SKM-1 (cell line): ENCODE data around the gene ACP2.

ENCODE experiments used
- DNase-seq: peaks from one replicate; lab custom pipeline; 2025; ENCODE audit not compliant: unreplicated experiment; lab: John Stamatoyannopoulos, UW

The ACP2 gene

DNA sequence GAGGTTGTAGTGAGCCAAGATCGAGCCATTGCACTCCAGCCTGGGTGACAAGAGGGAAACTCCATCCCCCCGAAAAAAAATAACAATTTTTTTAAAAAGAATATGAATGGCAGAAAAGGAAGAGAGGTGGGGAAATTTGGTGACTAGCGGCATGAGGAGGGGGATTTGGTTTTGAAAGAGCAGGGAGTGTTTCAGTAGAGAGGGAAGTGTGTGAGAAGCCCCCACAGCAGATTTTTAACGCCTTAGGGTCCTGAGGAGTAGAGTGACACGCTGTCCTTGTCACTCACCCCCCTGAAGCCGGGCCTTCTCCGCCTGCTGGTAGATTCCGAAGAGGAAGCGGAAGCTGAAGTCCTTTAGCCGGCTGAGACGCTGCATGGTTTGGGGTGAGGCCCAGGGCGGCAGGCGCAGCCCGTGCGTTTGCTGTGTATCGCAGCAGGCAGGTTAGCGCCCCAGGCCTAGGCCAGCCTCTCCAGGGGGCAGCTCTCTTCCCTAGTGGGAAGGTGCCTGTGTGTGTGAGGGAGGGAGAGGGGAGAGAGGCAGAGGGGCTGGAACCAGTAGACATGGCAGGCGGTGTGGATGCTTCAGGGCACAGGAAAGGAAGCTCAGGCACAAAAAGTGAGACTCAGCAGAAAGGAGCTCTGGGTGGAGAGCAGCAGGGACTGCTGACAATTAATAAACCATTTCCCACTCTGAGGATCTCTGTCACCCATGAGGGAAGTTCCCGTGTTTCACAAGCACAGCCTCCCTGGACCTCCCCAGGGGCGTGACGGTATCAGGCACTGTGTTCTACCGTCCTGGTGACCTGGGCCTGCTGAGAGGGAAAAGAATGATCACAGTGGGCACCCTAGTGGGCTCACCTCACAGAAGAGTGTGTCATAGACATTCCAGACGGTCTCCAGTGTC lies 3.9 kb downstream of the ACP2 start:
- no peak for DNase-seq

DNA sequence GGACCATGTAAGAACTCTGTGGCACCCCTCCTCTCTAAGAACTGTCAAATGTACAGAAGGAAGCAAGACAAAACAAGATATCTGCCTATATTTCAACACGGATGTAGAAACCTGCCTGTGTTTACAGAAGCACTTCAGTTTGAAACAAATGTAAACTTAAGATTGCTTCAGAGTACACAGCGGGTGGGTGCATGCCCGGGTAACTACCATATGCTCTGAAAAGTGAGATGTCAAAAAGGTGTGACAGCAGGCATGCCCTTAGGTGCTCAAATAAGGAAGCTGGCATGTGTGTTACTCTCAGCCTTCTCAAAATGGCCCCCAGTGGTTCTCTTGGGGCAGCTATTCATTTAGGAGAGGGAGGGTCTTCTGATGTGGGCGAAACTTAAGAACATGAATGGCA lies 5.2 kb downstream of the ACP2 start:
- no peak for DNase-seq

DNA sequence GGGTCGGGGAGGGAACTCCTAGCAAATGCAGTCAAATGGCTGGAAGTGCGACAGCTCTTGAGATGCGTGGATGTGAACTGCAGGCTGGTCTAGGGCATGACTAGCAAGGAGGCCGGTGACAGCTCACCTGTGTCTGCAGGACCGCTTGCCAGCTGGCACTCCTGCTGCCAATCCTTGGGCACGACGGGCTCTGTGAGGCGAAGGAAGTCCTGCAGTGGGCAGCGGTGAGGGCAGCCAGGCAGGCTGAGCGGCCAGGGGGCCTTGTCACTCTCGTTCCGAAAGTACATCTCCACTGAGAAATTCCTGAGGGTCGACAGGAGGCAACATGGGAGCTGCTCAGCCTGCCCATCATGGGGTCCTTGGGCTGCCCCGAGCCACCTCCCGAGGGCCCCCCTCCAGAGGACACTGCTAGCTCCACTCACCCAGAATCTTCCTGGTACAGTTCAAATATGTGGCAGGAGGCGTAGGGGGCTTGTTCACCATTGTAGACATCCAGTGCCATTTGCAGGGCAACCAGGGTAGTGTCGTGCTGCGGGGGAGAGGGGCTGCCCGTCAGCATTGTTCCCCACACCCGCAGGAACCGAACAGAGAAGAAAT lies 5.9 kb downstream of the ACP2 start:
- no peak for DNase-seq

DNA sequence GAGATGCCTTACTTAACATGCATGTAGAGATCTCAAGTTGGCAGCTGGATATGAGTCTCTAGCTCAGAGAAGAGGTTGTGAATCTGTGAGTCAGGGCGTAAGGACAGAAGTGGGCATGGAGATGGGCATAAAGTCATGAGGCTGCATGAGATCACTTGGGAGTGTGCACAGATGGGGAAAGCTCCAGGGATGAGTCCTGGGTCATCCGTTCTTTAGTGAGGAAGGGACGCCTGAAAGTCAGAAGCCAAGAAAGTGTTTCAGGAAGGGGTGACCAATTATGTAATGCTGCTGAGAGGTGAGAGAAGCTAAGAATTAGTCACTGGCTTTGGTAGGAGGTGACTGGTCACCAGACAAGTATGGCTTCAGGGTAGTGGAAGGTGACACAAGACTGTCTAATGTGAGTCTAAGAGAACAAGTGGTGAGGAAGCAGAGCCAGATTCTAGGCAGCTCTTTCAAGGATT lies 6.7 kb downstream of the ACP2 start:
- DNase-seq, result no peak

DNA sequence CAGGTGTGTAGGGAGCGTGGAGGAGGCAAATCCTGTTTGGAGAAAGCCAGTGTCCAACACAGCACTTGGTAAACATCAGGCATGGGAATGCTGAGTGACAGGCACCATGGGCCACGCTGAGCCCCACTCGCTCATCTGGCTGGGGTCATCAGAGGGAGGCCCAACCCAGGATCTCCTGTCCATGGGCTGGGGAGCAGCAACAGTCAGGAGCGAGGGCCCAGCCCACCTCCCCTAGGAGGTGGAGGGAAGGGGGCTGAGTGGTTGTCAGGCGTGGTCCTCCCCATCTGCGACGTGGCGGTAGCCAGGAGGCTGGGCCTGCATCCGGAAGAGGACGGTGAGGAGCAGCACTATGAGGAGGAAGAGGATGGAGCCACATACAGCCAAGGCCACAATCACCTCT lies 8.8 kb downstream of the ACP2 start:
- no peak for DNase-seq

DNA sequence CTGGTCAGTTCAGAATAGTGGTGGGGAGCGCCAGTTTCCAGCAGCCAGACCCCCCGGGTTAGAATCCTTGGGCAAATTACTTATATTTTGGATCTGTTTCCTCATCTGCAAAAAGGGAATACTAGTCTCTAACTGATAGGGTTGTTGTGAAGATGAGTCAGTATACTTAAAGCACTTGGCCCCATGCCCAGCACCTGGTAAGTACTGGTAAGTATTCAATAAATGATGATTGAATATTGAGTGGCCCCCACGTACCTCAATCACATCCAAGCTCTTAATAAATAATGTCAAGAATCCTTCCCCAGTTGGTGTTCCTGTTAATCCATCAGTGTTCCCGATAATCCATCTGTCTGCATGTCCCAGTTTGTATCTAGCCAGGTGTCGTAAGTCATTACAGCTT lies 12.1 kb downstream of the ACP2 start:
- no peak for DNase-seq

DNA sequence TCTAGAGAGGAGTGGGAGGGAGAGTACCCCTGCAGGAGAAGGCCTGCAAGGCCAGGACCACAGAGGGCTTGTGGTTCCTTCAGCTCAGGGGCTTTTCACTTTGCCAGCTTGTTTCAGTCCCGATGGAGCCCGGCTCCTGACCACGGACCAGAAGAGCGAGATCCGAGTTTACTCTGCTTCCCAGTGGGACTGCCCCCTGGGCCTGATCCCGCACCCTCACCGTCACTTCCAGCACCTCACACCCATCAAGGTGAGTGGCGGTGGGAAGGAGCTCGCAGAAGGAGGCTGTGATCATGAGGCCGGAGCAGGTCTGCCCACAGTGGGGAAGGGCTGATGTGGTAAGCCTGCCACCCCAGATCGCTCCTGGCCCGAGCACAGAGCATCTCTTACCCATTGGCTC lies 13.5 kb downstream of the ACP2 start:
- no peak for DNase-seq

DNA sequence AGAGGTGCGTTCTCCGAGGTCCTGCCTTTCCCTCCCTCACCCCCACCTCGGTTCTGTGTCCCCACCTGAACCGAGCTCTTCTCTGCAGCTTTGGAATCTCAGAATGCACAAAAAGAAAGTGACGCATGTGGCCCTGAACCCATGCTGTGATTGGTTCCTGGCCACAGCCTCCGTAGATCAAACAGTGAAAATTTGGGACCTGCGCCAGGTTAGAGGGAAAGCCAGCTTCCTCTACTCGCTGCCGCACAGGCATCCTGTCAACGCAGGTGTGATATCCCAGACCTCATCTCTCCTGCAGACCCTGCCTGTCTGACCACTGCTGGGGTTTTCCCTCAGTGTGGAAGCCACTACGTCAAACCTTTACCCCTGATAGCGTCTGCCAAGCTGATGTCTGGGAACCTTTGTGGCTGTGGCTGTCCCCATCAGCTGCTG lies 13.9 kb downstream of the ACP2 start:
- no peak for DNase-seq

DNA sequence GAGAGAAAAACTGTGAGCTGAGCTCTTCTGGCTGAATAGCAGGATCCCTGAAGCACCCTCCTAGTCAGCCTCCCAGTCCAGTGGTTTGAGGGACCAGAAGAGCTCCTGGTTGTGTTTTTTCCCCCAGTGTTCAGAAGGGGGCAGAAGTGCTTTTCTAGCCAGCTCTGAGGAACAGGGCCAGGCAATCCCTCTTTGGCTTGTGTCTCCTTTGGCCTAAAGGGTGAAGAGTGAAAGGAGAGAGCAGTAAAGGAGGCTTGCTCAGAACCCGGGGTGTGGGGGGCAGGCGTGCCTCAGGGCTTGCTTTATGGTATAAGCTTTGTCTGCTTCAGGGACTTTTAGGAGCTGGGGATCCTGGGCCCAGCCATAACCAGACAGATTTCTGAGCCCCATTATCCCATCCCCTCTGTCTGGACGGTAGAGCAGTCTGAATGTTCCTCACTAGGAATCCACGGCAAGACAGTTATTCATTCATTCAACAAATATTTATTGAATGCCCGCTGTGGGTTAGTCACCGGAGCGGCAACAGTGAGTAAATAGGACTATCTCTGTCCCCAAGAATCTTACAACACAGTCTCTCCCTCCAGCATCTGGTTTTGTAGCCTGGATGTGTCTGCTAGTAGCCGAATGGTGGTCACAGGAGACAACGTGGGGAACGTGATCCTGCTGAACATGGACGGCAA lies 14.5 kb downstream of the ACP2 start:
- no peak for DNase-seq

DNA sequence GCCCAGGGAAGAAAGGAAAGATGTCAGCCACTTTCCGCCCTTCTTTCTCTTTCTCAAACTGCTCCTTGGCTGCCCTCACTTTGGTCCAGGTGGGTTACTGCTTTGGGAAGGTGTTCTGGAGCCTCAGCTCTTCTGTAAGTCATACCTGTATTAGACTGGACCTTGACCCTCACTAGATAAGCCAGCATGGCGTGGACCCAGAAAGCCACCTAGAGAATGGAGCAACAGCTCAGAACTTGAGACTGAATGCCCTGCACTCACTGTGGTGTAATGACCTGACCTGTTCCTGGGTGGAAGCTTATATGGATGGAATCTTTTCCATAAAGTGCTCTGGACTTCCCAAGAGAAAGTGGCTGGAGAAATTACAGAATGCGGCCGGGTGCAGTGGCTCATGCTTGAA lies 15.6 kb downstream of the ACP2 start:
- DNase-seq, result no peak

DNA sequence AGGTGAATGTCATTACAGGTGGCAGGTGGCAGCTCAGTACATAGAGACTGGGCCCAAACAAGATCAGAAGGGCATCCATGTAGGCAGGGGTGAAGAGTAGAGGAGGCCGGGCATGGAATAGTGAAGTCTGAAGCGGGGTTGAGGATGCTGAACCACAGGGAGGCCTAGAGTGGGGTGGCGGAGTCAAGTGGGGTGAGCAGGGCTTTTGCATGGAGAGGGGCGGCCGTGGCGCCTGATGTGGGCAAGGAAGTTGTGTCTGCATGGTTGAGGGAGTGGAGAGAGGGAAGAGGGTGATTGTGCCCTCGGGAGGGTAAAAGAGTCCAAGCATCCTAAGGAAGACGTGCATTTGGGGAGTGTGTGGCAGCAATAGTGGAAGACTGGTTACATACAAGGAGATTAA lies 19.5 kb downstream of the ACP2 start:
- DNase-seq, result no peak

DNA sequence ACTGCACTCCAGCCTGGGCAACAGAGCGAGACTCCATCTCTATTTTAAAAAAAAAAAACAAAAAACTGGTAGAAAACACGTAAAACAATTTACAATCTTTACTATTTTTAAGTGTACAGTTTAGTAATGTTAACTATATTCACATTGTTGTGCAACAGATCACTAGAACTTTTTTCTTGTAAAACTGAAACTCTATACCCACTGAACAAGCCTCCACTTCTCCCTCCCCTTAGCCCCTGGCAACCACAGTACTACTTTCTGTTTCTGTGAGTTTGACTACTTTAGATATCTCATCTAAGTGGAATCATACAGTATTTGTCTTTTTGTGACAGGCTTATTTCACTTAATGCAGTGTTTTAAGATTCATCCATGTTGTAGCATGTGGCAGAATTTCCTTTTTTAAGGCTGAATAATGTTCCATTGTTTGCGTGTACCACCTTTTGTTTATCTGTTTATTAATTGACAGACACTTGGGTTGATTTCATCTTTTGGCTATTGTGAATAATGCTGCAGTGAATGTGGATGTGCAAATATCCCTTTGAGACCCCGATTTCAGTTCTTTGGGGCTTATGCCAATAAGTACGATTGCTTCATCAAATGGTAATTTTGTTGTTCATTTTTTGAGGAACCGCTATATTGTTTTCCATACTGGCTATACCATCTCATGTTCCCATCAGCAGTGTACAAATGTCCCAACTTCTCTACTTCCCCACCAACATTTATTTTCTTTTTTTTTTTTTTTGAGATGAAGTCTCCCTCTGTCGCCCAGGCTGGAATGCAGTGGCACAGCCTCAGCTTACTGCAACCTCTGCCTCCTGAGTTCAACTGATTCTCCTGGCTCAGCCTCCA lies 22.8 kb downstream of the ACP2 start:
- DNase-seq, result no peak

DNA sequence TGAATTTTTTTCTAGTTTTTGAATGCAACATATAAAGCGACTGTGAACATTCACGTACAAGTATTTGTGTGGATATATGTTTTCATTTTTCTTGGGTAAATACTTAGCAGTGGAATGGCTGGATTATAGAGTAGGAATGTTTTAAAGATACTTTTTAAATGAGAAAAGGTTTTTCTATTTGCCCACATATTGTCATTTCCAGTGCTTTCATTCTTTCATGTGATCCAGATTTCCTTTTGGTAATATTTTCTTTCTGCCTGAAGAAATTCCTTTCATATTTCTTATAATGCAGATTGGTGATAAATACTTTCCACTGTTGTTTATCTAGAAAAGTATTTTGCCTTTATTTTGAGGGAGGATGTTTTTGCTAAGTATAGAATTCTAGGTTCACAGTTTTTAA lies 25.9 kb downstream of the ACP2 start:
- DNase-seq, result no peak

DNA sequence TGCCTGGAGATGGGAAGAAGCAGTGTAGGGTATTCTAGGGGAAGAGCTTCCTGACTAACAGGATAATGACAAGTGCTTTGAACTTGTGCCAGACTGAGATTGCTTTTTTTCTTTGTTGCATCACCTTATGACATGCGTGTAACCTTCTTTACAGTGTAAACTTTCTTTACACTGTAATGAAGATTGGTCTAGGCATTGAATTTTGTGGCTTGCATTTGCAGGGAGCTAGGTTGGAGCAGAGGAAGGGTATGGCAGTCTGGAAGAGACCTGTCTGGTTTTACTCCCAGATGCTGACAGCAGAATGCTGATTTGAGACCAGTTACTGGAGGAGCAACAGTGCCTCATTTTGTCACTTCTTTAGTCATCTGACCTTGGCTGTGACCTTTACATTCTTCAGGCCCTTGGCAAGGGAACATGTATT lies 28.2 kb downstream of the ACP2 start:
- DNase-seq, result no peak

DNA sequence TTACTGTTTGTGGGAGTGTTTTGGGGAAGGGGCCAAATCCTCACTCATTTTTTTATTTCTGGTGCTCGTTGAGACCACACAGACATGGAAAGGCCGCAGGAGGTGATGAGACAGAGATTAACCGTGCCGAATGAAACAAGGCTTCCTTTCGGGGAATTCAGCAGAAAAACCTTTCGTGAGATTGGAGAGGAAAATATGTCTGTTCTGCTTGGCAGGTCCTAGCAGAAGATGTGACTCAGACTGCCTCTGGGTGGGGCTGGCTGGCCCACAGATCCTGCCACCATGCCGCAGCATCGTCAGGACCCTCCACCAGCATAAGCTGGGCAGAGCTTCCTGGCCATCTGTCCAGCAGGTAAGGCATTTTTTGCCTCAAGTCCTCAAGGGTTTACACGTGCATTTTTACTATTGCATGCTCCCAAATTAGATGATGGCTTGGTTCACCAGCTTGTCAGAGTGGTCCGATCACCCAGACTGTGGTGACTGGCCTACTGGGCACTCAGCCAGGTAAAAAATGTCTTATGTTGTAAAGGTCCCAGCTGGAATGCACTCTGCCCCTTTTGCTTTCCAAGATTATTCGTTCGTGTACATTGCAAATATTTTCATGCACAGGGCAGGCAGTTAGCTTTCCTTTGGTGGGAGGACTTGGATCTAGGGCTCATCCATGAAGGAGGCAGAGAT lies 32.4 kb downstream of the ACP2 start:
- DNase-seq, result no peak

DNA sequence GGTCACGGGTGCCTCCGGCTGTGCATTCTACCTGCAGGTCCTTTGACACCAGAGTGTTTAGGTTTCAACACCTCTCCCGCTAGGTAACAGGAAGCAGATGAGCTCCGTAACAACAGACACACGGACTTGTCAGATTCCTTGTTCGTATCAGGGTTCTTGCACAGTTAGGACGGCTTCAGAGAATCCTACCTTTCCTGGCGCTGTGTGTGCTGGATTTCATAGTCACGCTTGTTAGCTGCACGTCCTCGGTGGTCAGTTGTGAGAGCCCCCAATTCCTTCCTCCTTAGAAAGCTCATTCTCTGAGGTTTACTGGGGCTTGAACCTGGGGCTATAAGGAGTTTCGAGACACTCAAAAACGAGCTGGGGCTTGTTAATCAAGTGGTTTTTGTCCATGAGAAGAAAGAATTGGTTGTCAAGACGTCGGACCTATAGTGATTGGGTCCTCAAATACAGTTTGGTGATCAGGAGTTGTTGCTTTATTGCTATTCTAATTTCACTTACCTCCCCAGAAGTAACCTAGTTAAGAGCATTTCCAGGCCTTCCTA lies 33.2 kb downstream of the ACP2 start:
- DNase-seq, result no peak

DNA sequence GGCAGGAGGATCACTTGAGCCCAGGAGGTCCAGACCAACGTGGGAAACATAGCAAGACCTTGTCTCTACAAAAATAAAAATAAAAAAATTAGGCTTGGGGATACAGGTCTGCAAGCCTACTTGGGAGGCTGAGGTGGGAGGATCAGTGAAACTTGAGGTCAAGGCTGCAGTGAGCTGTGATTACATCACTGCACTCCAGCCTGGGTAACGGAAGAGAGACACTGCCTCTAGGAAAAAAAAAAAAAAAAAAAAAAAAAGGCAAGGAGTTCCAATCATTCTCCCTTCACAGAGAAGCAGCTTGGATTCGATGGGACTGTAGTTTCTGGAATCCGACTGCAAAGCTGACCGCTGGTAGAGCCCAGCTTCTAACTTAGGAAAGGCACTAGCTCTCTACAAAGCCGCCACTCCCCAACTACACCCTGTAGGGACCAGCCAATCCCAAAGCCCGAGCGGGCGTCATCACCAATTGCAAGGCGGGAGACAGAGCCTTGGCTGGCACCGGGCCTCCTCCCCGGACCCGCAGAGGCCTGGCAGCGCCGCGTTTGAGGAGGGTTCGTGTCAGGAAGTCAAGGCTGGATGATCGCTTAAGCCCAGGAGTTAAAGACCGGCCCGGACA lies 34.6 kb downstream of the ACP2 start:
- peak; percentile 73 for DNase-seq

DNA sequence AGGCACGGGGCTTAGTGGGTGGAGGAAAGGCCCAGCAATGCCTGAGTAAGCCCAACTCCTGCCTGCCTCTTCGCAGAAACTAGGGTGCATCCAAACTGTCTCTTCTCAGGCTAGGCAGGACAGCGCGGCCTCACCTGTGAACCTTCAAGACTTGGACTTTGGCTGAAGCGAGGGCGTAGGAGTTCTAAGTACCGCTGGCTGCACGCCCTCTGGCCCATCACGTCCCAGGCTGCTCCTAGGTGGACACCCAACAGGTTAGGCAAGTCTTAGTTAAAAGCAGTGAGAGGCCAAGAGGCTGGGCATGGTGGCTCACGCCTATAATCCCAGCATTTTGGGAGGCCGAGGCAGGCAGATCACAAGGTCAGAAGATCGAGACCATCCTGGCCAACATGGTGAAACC lies 35.7 kb downstream of the ACP2 start:
- DNase-seq, result no peak

DNA sequence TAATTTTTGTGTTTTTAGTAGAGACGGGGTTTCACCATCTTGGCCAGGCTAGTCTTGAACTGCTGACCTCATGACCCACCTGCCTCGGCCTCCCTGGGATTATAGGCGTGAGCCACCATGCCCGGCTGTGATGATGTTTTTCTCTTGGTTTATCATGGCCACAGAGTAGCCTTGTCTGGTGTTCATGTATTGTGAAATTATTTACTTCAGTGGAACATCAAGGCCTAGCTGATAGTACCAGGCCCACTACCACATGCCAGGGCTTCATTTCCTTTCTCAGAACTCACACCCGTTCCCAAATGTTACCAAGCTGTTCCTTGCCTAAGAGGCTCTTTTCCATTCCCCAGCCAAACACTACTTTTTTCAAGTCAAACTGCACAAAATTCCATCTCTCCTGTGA lies 40.0 kb downstream of the ACP2 start:
- DNase-seq, result no peak
